ENCODE data around the gene SCPEP1.

Gene SCPEP1

GRCh38 chr17:57051886-57052361, 74.0 kb downstream of the SCPEP1 start:
- TF ChIP-seq, protein P1, sequence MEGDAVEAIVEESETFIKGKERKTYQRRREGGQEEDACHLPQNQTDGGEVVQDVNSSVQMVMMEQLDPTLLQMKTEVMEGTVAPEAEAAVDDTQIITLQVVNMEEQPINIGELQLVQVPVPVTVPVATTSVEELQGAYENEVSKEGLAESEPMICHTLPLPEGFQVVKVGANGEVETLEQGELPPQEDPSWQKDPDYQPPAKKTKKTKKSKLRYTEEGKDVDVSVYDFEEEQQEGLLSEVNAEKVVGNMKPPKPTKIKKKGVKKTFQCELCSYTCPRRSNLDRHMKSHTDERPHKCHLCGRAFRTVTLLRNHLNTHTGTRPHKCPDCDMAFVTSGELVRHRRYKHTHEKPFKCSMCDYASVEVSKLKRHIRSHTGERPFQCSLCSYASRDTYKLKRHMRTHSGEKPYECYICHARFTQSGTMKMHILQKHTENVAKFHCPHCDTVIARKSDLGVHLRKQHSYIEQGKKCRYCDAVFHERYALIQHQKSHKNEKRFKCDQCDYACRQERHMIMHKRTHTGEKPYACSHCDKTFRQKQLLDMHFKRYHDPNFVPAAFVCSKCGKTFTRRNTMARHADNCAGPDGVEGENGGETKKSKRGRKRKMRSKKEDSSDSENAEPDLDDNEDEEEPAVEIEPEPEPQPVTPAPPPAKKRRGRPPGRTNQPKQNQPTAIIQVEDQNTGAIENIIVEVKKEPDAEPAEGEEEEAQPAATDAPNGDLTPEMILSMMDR (IDR thresholded peaks at IDR 0.05; ENCODE audit: insufficient read depth, missing control alignments) = no peak
- no peak for DNase-seq (ENCODE audit: insufficient read length, low spot score)
- no peak for FAIRE-seq
